ENCODE results near the gene SRCAP.

DNA sequence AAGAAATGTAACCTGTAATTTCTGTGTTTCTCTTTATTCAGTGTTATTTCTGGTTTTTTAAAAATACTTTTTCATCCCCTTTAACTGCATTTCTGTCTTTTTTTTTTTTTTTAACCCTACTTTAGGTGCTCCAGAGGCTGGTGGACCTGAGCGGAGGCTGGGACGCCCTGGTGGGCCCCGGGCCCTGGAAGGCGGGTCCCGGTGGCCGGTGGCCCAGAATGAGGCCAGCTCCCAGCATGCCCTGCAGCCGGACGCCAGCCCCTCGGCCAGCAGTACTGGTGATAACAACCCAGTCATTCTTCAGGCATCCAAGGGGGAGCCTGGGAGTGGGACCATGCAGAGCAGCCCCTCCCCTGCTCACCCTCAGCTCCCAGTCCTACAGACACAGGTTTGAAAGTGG lies 1.5 kb downstream of the SRCAP start:
- TF ChIP-seq EP300 (IDR thresholded peaks at IDR 0.05; ENCODE audit: borderline replicate concordance) (no peak), RAD21 (IDR thresholded peaks at IDR 0.05; ENCODE audit: low read depth) (no peak), TEAD4 (IDR thresholded peaks at IDR 0.05) (no peak), CEBPB (IDR thresholded peaks at IDR 0.05) (no peak), ZBTB7A (IDR thresholded peaks at IDR 0.05; ENCODE audit: low read depth) (no peak), EGR1 (IDR thresholded peaks at IDR 0.05) (no peak), TAF1 (IDR thresholded peaks at IDR 0.05; ENCODE audit: low read depth) (no peak), CREB1 (IDR thresholded peaks at IDR 0.05; ENCODE audit: low read depth) (no peak), NFIC (IDR thresholded peaks at IDR 0.05) (no peak), TCF12 (IDR thresholded peaks at IDR 0.05; ENCODE audit: low read depth) (no peak), YY1 (IDR thresholded peaks at IDR 0.05; ENCODE audit: low read depth) (no peak), FOXM1 (IDR thresholded peaks at IDR 0.05; ENCODE audit: borderline replicate concordance, low read depth) (no peak)
- TF ChIP-seq, protein P1, sequence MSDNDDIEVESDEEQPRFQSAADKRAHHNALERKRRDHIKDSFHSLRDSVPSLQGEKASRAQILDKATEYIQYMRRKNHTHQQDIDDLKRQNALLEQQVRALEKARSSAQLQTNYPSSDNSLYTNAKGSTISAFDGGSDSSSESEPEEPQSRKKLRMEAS (IDR thresholded peaks at IDR 0.05) = no peak
- TF ChIP-seq, protein P2, sequence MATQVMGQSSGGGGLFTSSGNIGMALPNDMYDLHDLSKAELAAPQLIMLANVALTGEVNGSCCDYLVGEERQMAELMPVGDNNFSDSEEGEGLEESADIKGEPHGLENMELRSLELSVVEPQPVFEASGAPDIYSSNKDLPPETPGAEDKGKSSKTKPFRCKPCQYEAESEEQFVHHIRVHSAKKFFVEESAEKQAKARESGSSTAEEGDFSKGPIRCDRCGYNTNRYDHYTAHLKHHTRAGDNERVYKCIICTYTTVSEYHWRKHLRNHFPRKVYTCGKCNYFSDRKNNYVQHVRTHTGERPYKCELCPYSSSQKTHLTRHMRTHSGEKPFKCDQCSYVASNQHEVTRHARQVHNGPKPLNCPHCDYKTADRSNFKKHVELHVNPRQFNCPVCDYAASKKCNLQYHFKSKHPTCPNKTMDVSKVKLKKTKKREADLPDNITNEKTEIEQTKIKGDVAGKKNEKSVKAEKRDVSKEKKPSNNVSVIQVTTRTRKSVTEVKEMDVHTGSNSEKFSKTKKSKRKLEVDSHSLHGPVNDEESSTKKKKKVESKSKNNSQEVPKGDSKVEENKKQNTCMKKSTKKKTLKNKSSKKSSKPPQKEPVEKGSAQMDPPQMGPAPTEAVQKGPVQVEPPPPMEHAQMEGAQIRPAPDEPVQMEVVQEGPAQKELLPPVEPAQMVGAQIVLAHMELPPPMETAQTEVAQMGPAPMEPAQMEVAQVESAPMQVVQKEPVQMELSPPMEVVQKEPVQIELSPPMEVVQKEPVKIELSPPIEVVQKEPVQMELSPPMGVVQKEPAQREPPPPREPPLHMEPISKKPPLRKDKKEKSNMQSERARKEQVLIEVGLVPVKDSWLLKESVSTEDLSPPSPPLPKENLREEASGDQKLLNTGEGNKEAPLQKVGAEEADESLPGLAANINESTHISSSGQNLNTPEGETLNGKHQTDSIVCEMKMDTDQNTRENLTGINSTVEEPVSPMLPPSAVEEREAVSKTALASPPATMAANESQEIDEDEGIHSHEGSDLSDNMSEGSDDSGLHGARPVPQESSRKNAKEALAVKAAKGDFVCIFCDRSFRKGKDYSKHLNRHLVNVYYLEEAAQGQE (IDR thresholded peaks at IDR 0.05; ENCODE audit: low read depth) = no peak

Measured in Ishikawa (cell line).